ENCODE results near the gene ACOT9. TPM values are rescaled to one million over a fixed set of nuclear protein-coding genes. Genes with fewer than 3 reads are reported as not detected.

ACOT9 gene, protein sequence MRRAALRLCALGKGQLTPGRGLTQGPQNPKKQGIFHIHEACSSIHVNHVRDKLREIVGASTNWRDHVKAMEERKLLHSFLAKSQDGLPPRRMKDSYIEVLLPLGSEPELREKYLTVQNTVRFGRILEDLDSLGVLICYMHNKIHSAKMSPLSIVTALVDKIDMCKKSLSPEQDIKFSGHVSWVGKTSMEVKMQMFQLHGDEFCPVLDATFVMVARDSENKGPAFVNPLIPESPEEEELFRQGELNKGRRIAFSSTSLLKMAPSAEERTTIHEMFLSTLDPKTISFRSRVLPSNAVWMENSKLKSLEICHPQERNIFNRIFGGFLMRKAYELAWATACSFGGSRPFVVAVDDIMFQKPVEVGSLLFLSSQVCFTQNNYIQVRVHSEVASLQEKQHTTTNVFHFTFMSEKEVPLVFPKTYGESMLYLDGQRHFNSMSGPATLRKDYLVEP
- total RNA-seq, result 10 to 100 TPM; 85.4 to 92.3 TPM

DNA sequence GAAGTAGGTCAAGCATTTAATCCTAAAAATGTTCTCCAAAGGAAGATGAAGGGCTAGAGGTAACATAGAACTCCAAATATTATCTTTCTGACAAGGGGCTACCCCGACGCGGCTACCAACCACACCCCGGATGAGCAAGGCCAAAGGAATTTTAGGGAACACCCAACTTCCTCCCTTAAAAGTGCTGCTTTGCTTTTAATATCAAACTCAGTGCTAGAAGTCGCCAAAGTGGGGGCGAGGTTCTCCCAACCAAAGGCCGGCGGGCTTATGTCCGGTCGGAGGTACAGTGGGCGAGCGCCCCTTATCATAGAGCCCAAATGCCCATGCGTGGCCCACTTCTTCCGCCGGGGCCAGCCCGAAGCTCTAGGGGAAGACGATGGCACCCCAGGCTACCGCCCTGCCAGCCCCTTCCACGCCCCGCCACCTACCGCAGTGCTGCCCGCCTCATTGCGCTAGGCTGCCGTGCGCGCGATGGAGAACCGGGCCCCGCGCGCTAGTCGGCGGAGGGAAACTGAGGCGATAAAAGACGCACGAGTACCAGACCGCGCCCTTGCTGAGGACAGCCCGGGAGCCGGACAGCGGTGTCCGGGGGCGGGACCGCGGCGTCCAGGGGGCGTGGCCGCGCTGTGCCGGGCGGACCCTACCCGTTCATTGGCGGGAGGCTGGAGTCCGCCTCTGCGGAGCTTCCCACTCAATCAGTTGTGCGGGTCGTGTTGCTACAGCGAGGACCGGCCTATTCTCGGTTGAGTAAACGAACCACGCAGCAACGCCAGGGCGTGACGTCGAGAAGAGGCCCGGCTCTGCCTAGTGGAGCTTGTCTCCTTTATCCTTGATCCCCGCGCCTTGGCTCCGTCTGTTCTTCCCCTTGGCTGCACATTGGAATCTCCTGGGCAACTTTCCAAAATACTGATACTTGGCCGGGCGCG lies at the start of gene ACOT9:
Gene ACOT9 (minus strand): TSS at position 580 of the 926 bp plus-strand sequence. CDS start 132 bp downstream, at position 448.
- H3K4me3 Mint-ChIP-seq, result peak within 1 kb of the TSS; percentile 82 to 100
- H3K27me3 Mint-ChIP-seq (ENCODE audit: low read depth), result peaks cover 18% of the 10 kb centered on the region

DNA sequence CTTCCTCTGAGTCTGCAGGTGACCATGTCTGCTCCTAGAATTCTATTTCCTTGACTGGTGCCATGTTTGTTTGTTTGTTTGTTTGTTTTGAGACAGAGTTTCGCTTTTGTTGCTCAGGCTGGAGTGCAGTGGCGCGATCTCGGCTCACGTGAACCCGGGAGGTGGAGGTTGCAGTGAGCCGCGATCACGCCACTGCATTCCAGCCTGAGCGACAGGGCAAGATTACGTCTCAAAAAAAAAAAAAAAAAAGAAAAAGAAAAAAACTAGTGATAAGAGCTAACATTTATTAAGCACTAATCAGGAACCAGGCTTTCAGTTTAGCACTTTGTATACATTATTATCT lies 47.0 kb upstream of the ACOT9 start:
- H3K36me3 Mint-ChIP-seq (ENCODE audit: insufficient read depth in 2 of 2), result peaks cover 5 to 9% of the 10 kb centered on the region in 2 donors
- DNase-seq (no peak), ATAC-seq (replicated peaks in 1 of 2) (no peak)
- H3K27me3 Mint-ChIP-seq (ENCODE audit: low read depth), result peaks cover 1% of the 10 kb centered on the region
- H3K4me3 Mint-ChIP-seq, result no peak overlapping the region
- H3K9me3 Mint-ChIP-seq, result no peaks in the 10 kb centered on the region
- no peak overlapping the region for H3K27ac Mint-ChIP-seq
- H3K4me1 Mint-ChIP-seq (ENCODE audit: low read depth), result peaks cover under 1% of the 10 kb centered on the region

More for the DNA sequence above, at the start of gene ACOT9:
- H3K4me1 Mint-ChIP-seq (ENCODE audit: low read depth), result peaks cover 37% of the 10 kb centered on the region
- no peaks in the 10 kb centered on the region for H3K9me3 Mint-ChIP-seq
- H3K36me3 Mint-ChIP-seq (ENCODE audit: insufficient read depth in 2 of 2), result peaks cover 0 to 6% of the 10 kb centered on the region in 2 donors
- ATAC-seq (replicated peaks in 1 of 2) (peak; percentile 96 to 97), DNase-seq (peak; percentile 82 to 88)
- H3K27ac Mint-ChIP-seq, result peak within 1 kb of the TSS; percentile 96

DNA sequence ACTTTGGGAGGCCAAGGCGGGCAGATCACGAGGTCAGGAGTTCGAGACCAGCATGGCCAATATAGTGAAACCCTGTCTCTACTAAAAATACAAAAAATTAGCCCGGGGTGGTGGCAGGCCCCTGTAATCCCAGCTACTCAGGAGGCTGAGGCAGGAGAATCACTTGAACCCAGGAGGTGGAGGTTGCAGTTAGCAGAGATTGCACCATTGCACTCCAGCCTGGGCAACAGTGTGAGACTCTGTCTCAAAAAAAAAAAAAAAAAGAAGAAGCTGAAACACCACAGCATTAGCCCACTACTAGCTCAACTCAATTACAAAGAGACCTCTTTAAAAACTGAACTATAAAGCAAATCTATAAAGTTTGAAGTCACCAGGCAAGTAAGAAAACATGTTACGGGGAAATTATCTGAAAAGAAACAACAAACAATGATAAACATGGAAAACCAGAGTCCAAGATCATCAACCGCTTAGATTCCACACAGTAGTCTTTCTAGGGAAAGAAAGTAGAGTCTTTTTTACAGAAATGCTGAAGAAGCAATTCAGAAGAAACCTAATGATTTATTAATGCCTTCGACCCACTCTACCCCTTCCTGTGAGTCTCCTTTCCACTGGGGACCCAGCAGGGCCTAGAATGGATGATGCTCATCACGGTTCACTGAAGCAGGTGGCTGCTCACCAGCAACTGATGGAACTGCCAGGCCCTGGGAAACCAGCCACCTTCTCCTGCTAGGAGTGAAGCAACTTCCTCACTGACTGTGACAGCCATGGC lies 46.5 kb upstream of the ACOT9 start:
- Mint-ChIP-seq H3K4me3 (no peak overlapping the region), H3K4me1 (ENCODE audit: low read depth) (peaks cover 6% of the 10 kb centered on the region), H3K9me3 (no peaks in the 10 kb centered on the region), H3K27ac (no peak overlapping the region), H3K36me3 (ENCODE audit: insufficient read depth in 2 of 2) (peaks cover 8 to 13% of the 10 kb centered on the region in 2 donors), H3K27me3 (ENCODE audit: low read depth) (peaks cover 7% of the 10 kb centered on the region)
- DNase-seq, result no peak
- ATAC-seq (replicated peaks in 1 of 2), result no peak

DNA sequence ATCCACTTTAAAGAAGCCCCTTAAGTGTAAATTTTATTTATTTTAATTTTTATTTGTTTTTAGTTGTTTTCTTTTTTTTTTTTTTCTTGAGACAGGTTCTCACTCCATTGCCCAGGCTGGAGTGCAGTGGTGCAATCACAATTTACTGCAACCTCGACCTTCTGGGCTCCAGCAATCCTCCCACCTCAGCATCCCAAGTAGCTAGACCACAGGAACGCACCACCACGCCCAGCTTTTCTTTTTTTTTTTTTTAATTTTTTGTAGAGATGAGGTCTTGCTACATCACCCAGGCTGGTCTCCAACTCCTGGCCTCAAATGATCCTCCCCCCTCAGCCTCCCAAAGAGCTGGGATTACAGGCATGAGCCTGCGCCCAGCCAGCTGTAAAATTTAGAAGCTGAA lies 45.9 kb upstream of the ACOT9 start:
- peaks cover 12% of the 10 kb centered on the region for H3K4me1 Mint-ChIP-seq (ENCODE audit: low read depth)
- ATAC-seq (replicated peaks in 1 of 2), result no peak
- DNase-seq, result no peak
- H3K36me3 Mint-ChIP-seq (ENCODE audit: insufficient read depth in 2 of 2), result peaks cover 12 to 16% of the 10 kb centered on the region in 2 donors
- H3K9me3 Mint-ChIP-seq, result no peaks in the 10 kb centered on the region
- H3K4me3 Mint-ChIP-seq, result no peak overlapping the region
- H3K27ac Mint-ChIP-seq, result no peak overlapping the region
- H3K27me3 Mint-ChIP-seq (ENCODE audit: low read depth), result peaks cover 11% of the 10 kb centered on the region

DNA sequence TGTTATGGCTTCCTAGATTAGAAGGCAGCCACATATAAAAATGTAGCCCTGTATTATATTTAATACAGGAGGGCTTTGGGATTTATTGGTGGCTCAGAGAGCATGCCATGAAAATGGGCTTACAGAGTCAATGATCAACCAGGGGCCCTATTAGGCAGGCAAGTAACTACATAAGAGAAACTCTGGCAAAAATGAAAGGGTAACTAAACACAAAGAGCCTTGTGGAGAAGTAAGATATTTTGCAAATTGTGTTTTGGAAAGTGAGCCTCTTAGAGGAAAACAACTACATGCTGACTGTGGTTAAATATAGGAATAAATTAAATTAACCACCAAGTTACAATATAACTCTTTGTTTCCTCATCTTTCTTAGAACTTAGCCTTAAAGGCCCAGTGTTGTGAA lies 45.4 kb upstream of the ACOT9 start:
- Mint-ChIP-seq H3K4me1 (ENCODE audit: low read depth) (peaks cover 16% of the 10 kb centered on the region), H3K9me3 (no peaks in the 10 kb centered on the region), H3K27ac (peak overlapping the region; percentile 45), H3K36me3 (ENCODE audit: insufficient read depth in 2 of 2) (peaks cover 17 to 19% of the 10 kb centered on the region in 2 donors), H3K4me3 (no peak overlapping the region), H3K27me3 (ENCODE audit: low read depth) (peaks cover 11% of the 10 kb centered on the region)
- DNase-seq, result no peak
- ATAC-seq (replicated peaks in 1 of 2), result no peak

DNA sequence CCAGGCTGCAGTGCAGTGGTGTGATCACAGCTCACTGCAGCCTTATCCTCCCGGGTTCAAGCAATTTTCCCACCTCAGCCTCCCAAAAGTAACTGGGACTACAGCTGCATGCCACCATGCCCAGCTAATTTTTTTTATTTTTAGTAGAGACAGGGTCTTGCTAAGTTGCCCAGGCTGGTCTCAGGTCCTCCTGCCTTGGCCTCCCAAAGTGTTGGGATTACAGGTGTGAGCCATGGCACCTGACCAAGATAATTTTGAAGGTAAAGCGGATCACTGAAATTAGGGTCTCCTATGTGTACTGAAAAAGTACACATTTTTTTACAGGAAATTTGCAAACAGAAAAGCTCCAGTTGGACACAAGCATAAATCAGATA lies 44.7 kb upstream of the ACOT9 start:
- H3K4me1 Mint-ChIP-seq (ENCODE audit: low read depth), result peaks cover 19% of the 10 kb centered on the region
- H3K27me3 Mint-ChIP-seq (ENCODE audit: low read depth), result peaks cover 11% of the 10 kb centered on the region
- H3K27ac Mint-ChIP-seq, result no peak overlapping the region
- ATAC-seq (replicated peaks in 1 of 2) (no peak), DNase-seq (no peak)
- H3K9me3 Mint-ChIP-seq, result no peaks in the 10 kb centered on the region
- H3K4me3 Mint-ChIP-seq, result no peak overlapping the region
- peaks cover 18 to 22% of the 10 kb centered on the region in 2 donors for H3K36me3 Mint-ChIP-seq (ENCODE audit: insufficient read depth in 2 of 2)

DNA sequence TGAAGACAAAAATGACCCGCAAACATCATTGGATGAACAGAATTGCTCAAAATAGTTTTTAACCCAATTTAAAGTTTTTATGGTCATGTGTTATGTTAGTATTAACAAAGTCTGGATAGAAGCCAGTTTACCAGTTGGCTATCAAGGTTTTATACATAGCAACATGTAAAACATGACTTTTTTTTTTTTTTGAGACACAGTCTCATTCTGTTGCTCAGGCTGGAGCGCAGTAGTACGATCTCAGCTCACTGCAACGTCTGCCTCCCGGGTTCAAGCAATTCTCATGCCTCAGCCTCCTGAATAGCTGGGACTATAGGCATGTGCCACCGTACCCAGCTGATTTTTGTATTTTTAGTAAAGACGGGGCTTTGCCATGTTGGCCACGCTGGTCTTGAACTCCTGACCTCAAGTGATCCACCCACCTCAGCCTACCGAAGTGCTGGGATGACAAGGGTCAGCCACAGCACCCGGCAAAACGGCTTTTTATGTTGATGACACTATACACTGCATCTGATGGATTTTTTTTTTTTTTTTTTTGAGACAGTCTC lies 43.3 kb upstream of the ACOT9 start:
- peaks cover 18 to 27% of the 10 kb centered on the region in 2 donors for H3K36me3 Mint-ChIP-seq (ENCODE audit: insufficient read depth in 2 of 2)
- H3K4me3 Mint-ChIP-seq, result peak overlapping the region in 1 of 2 donors; percentile 99
- H3K9me3 Mint-ChIP-seq, result no peaks in the 10 kb centered on the region
- peaks cover 33% of the 10 kb centered on the region for H3K4me1 Mint-ChIP-seq (ENCODE audit: low read depth)
- no peak for ATAC-seq (replicated peaks in 1 of 2)
- DNase-seq, result no peak
- H3K27ac Mint-ChIP-seq, result peak overlapping the region; percentile 42
- H3K27me3 Mint-ChIP-seq (ENCODE audit: low read depth), result peaks cover 11% of the 10 kb centered on the region

DNA sequence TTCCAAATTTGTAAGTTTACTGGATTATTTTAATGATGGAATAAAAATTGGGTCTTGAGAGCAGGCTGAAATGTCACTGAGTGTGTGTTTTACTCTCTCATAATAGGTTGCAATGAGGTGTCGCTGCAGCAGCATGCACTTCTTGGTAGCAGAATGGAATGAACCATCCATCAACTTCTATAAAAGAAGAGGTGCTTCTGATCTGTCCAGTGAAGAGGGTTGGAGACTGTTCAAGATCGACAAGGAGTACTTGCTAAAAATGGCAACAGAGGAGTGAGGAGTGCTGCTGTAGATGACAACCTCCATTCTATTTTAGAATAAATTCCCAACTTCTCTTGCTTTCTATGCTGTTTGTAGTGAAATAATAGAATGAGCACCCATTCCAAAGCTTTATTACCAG lies 42.5 kb upstream of the ACOT9 start:
- Mint-ChIP-seq H3K4me1 (ENCODE audit: low read depth) (peaks cover 40% of the 10 kb centered on the region), H3K9me3 (no peaks in the 10 kb centered on the region), H3K36me3 (ENCODE audit: insufficient read depth in 2 of 2) (peaks cover 18 to 27% of the 10 kb centered on the region in 2 donors), H3K27me3 (ENCODE audit: low read depth) (peaks cover 11% of the 10 kb centered on the region), H3K27ac (peak overlapping the region; percentile 97), H3K4me3 (peak overlapping the region; percentile 87 to 99)
- ATAC-seq (replicated peaks in 1 of 2) (no peak), DNase-seq (no peak)

DNA sequence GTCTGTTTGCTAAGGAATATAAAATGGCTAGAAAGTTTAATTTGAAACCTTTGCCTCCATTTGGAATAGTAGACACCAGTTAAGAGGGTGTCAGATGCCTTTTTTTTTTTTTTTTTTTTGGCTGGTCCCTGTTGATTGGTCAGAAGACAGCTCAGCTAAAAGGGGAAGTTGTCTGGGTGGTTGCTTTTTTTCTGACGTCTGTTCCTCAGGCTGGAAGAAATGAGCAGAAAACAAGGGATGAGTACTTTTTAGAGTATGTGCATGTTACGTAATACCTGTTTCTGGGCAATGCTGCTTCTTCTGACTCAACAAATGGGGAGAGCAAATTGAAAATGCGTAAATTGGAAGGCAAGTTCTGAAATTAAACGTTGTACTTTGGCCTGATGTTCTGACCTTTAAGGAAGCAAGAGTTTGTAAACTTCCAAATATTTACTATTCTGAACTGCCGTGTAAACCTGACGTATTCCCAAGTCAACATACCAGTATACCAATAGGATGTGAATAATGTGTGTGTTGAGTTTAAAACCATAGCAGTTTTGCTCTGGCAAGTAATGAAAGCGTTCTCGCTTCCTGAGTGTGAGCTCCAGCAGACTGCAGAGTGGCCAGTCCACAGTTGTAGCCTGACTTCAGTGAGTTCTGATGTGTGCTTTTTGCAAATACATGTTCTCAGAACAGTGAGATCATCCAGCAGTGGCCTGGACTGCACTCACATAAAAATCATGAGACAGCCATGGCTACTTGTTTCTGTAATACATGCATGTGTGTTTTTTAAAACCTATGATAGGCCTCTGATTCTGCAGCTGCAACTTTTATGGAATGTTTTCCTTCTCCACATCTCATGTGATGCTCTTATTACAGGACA lies 41.6 kb upstream of the ACOT9 start:
- peaks cover 11% of the 10 kb centered on the region for H3K27me3 Mint-ChIP-seq (ENCODE audit: low read depth)
- H3K4me1 Mint-ChIP-seq (ENCODE audit: low read depth), result peaks cover 41% of the 10 kb centered on the region
- H3K36me3 Mint-ChIP-seq (ENCODE audit: insufficient read depth in 2 of 2), result peaks cover 18 to 27% of the 10 kb centered on the region in 2 donors
- peak overlapping the region; percentile 97 for H3K27ac Mint-ChIP-seq
- H3K9me3 Mint-ChIP-seq, result no peaks in the 10 kb centered on the region
- no peak for DNase-seq
- peak overlapping the region; percentile 87 to 99 for H3K4me3 Mint-ChIP-seq
- ATAC-seq (replicated peaks in 1 of 2), result peak in 1 of 2 donors; percentile 3

DNA sequence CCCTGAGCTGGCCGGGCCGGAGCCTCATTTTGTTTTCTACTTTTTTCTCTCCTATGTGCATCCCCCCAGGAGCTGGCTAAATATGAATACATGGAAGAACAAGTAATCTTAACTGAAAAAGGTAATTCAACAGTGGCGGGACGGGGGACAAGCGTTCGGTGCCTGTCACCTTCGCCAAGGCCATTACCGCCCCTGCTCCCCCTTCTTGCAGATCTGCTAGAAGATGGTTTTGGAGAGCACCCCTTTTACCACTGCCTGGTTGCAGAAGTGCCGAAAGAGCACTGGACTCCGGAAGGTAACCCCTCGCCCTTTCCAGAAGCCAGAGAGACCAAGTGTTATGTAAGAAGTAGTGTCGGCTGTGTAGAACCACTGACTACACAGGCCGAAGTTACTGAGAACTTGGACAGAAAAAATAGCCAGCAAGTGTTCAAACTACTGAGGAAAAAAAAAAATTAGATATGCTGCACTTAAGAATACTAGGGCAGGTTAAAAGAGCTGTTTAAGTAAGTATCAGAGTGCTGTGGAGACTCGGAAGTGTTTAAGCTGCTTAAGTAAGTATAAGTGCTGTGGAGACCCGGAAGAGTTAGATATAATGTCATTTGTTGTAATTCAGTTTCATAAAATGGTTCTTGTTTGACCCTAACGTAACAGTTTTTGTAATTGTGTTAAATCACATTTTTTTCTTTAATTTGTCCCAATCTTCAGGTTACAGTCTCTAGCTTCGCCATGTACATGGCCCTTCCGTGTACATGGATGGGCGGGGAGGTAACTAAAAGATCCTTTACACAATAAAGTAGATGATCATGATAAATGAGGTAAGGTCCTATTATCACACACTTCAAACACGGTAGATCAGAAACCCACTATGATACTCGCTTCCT lies 40.8 kb upstream of the ACOT9 start:
- Mint-ChIP-seq H3K27ac (peak overlapping the region; percentile 97), H3K4me3 (peak overlapping the region; percentile 87 to 99), H3K9me3 (no peaks in the 10 kb centered on the region), H3K27me3 (ENCODE audit: low read depth) (peaks cover 11% of the 10 kb centered on the region), H3K4me1 (ENCODE audit: low read depth) (peaks cover 48% of the 10 kb centered on the region), H3K36me3 (ENCODE audit: insufficient read depth in 2 of 2) (peaks cover 18 to 27% of the 10 kb centered on the region in 2 donors)
- ATAC-seq (replicated peaks in 1 of 2), result no peak
- DNase-seq, result peak in 1 of 2 donors; percentile 16
